ENCODE measurements around the gene PACSIN1.

The PACSIN1 gene

GRCh38 chr6:34526992-34527728 is 61.3 kb downstream of the PACSIN1 start (continued):
- TF ChIP-seq SP7 (tag by site-specific recombination; IDR thresholded peaks at IDR 0.05) (peak; percentile 43; the same call in 1 of the 2 replicates), ZNF776 (tag by site-specific recombination; IDR thresholded peaks at IDR 0.05; ENCODE audit: borderline replicate concordance) (no peak), ZNF184 (tag by site-specific recombination; IDR thresholded peaks at IDR 0.05) (no peak), ZBTB44 (tag by site-specific recombination; IDR thresholded peaks at IDR 0.05) (no peak), ZNF174 (tag by site-specific recombination; IDR thresholded peaks at IDR 0.05) (no peak), ZNF132 (tag by site-specific recombination; IDR thresholded peaks at IDR 0.05; ENCODE audit: borderline replicate concordance) (no peak), ZNF76 (tag by site-specific recombination; IDR thresholded peaks at IDR 0.05; ENCODE audit: borderline replicate concordance, low read depth) (peak; percentile 36; the same call in 1 of the 2 replicates), ZNF692 (tag by site-specific recombination; IDR thresholded peaks at IDR 0.05) (0 out of 2 replicates have a peak, but pooled peaks have one; percentile 34), ZNF175 (tag by site-specific recombination; IDR thresholded peaks at IDR 0.05) (no peak), ZNF843 (tag by site-specific recombination; IDR thresholded peaks at IDR 0.05) (no peak), ZNF114 (tag by site-specific recombination; IDR thresholded peaks at IDR 0.05) (no peak), ZNF221 (tag by site-specific recombination; IDR thresholded peaks at IDR 0.05; ENCODE audit: borderline replicate concordance) (no peak), GLI2 (tag by site-specific recombination; IDR thresholded peaks at IDR 0.05; ENCODE audit: borderline replicate concordance, low read depth) (no peak), ZNF223 (tag by site-specific recombination; IDR thresholded peaks at IDR 0.05) (no peak), ZNF544 (tag by site-specific recombination; IDR thresholded peaks at IDR 0.05) (no peak), ZFP37 (tag by site-specific recombination; IDR thresholded peaks at IDR 0.05) (no peak), ZNF585B (tag by site-specific recombination; IDR thresholded peaks at IDR 0.05) (no peak), ZNF580 (tag by site-specific recombination; IDR thresholded peaks at IDR 0.05) (no peak), ZNF274 (IDR thresholded peaks at IDR 0.05; ENCODE audit: low read length) (no peak), ZNF274 (tag by site-specific recombination; IDR thresholded peaks at IDR 0.05; ENCODE audit: borderline replicate concordance) (no peak), ZNF426 (tag by site-specific recombination; IDR thresholded peaks at IDR 0.05) (no peak), TRIM28 (IDR thresholded peaks at IDR 0.05; ENCODE audit: borderline replicate concordance, low read length) (no peak), ZFP3 (tag by site-specific recombination; IDR thresholded peaks at IDR 0.05; ENCODE audit: low read depth) (no peak), ZNF404 (tag by site-specific recombination; IDR thresholded peaks at IDR 0.05) (no peak), ZNF266 (tag by site-specific recombination; IDR thresholded peaks at IDR 0.05; ENCODE audit: low read depth) (no peak), ZBTB21 (tag by site-specific recombination; IDR thresholded peaks at IDR 0.05) (no peak), ZNF624 (tag by site-specific recombination; IDR thresholded peaks at IDR 0.05) (no peak)
- TF ChIP-seq, protein P1, sequence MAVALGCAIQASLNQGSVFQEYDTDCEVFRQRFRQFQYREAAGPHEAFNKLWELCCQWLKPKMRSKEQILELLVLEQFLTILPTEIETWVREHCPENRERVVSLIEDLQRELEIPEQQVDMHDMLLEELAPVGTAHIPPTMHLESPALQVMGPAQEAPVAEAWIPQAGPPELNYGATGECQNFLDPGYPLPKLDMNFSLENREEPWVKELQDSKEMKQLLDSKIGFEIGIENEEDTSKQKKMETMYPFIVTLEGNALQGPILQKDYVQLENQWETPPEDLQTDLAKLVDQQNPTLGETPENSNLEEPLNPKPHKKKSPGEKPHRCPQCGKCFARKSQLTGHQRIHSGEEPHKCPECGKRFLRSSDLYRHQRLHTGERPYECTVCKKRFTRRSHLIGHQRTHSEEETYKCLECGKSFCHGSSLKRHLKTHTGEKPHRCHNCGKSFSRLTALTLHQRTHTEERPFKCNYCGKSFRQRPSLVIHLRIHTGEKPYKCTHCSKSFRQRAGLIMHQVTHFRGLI (tag by site-specific recombination; IDR thresholded peaks at IDR 0.05): no peak

All from HEK293 (cell line).